Calu3 (cell line): ENCODE data around the gene JAZF1. TPM values are rescaled to one million over a fixed set of nuclear protein-coding genes. Genes with fewer than 3 reads are reported as not detected.
A peak's percentile ranks its signal among the peaks of the same experiment; 100 is the strongest.

ENCODE experiments used
- BruUV-seq: library from RNA; stranded (reverse); fragments of 400-500 nt; replicated peaks from 2 replicates; lab custom pipeline; 2021; lab: Mats Ljungman, UMichigan
- CTCF ChIA-PET: fragments of 300-600 bp; sonication (Branson Sonifier 250); formaldehyde crosslinking; loops from one replicate; lab custom pipeline; 2022; ENCODE audit warnings: antibody characterized with exemption; lab: Charles Lee
- DNase-seq: peaks from one replicate; pipeline ENCODE4 v3.0.0; 2022
- H3K27ac Mint-ChIP-seq: one replicate; pipeline ENCODE4 v1.8.0; 2022; ENCODE audit warnings: mixed read lengths; ENCODE audit not compliant: unreplicated experiment
- H3K27me3 Mint-ChIP-seq: one replicate; pipeline ENCODE4 v1.8.0; 2022; ENCODE audit warnings: mixed read lengths; ENCODE audit not compliant: unreplicated experiment
- H3K36me3 Mint-ChIP-seq: one replicate; pipeline ENCODE4 v1.8.0; 2022; ENCODE audit warnings: mild to moderate bottlenecking, moderate library complexity, mixed read lengths; ENCODE audit not compliant: insufficient read depth, unreplicated experiment
- H3K4me1 Mint-ChIP-seq: one replicate; pipeline ENCODE4 v1.8.0; 2022; ENCODE audit warnings: mild to moderate bottlenecking, low read depth, mixed read lengths; ENCODE audit not compliant: unreplicated experiment
- H3K4me3 Mint-ChIP-seq: one replicate; pipeline ENCODE4 v1.8.0; 2022; ENCODE audit warnings: mild to moderate bottlenecking, low read depth, moderate library complexity, mixed read lengths; ENCODE audit not compliant: unreplicated experiment
- H3K9me3 Mint-ChIP-seq: one replicate; pipeline ENCODE4 v1.8.0; 2022; ENCODE audit warnings: low read depth, mixed read lengths; ENCODE audit not compliant: unreplicated experiment
- intact Hi-C: fragments of 100-400 bp; cut with micrococcal nuclease; formaldehyde crosslinking; loops from one replicate; pipeline ENCODE4 v1.10.0; 2022; ENCODE audit not compliant: unreplicated experiment
- total RNA-seq: library from RNA; stranded (reverse); gene quantifications from 2 replicates; pipeline ENCODE4 v1.2.3, GENCODE V29; 2022
- TF ChIP-seq, protein P1 (sequence below): fragments of 200-600 bp; IDR thresholded peaks from one replicate; pipeline ENCODE4 v1.8.0; 2022; ENCODE audit warnings: antibody characterized with exemption; ENCODE audit not compliant: unreplicated experiment

JAZF1 gene
- total RNA-seq, 1 experiment from 2014 or later, result 10.7 TPM

DNA sequence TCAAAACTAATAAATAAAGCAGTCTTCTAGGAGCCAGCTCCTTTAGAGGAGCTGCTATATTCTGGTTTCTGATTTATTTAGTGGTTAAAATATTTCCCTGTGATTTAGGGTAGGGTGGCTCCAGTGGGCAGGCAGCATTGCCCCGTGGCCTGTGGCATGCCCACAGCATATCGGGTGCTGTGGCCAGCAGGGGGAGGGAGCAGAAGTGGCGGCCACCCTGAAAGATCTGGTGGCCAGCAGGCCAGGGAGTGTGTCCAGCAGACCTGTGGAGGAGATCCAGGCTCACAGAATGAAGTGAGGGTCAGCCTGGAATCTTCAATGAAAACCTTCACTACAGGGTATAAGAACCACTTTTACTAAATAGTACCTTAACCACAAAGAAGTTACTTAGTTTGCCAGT, 251.5 kb downstream of the JAZF1 start:
- Mint-ChIP-seq H3K27ac (no peak overlapping the region), H3K36me3 (no peaks in the 10 kb centered on the region), H3K27me3 (no peaks in the 10 kb centered on the region), H3K4me3 (no peak overlapping the region), H3K4me1 (no peaks in the 10 kb centered on the region), H3K9me3 (no peaks in the 10 kb centered on the region)
- DNase-seq, result no peak
- no TSS peak for BruUV-seq
- intact Hi-C loops, result loop anchor here (10.0 kb wide), 2 partner anchors 154 to 324 kb away; no protein-coding TSS in a partner anchor
- TF ChIP-seq, protein P1, sequence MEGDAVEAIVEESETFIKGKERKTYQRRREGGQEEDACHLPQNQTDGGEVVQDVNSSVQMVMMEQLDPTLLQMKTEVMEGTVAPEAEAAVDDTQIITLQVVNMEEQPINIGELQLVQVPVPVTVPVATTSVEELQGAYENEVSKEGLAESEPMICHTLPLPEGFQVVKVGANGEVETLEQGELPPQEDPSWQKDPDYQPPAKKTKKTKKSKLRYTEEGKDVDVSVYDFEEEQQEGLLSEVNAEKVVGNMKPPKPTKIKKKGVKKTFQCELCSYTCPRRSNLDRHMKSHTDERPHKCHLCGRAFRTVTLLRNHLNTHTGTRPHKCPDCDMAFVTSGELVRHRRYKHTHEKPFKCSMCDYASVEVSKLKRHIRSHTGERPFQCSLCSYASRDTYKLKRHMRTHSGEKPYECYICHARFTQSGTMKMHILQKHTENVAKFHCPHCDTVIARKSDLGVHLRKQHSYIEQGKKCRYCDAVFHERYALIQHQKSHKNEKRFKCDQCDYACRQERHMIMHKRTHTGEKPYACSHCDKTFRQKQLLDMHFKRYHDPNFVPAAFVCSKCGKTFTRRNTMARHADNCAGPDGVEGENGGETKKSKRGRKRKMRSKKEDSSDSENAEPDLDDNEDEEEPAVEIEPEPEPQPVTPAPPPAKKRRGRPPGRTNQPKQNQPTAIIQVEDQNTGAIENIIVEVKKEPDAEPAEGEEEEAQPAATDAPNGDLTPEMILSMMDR, result peak; percentile 29
- CTCF ChIA-PET, result no interaction called here

DNA sequence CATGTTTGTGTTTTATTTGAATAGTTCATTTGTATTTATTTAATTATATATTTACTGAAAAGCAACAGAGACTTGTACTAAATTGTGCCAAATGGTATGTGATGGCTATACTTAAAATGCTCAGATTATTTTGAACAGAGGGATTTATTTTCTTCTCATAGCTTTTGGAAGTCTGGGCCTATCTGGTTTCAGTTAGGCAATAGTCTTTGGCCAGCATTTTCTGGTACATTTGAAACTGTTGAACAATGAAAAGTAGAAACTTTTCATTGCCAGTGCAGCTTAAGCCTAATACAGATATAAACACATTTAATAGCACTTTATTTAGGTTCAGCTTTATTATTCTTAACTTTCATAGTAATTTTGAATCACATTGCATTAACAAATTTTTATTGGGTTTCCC, 252.6 kb downstream of the JAZF1 start:
- CTCF ChIA-PET, result no interaction called here

DNA sequence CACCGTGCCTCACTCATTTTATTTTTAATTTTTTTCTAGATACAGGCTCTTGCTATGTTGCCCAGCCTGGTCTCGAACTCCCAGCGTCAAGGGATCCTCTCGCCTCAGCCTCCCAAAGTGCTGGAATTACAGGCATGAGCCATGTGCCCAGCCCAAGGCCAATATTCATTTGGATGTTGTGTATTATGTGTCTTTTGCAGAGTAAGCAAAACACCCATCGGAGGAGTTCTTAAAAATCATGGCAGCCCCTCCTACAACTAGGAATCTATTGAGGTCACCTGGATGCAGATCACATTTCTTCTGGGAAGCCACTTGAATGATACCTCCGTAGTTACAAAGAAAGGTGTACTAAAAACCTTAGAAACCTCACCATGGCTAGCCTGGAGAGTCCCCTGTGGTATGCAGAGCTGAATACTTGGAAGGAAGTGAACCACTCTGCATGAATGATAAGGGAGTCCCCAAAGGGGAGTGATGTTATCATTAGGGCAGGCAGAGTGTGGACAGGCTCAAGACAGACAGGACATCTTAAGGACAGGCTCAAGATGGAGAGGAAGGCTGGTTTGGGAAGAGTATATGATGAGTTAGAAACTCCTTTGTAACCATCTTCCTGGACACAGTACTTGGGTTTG, 254.9 kb downstream of the JAZF1 start:
- Mint-ChIP-seq H3K4me3 (no peak overlapping the region), H3K4me1 (peaks cover 7% of the 10 kb centered on the region), H3K9me3 (no peaks in the 10 kb centered on the region), H3K27ac (no peak overlapping the region), H3K36me3 (no peaks in the 10 kb centered on the region), H3K27me3 (no peaks in the 10 kb centered on the region)
- TF ChIP-seq, protein P1, result no peak
- CTCF ChIA-PET, result no interaction called here
- intact Hi-C loops, result loop anchor here (10.0 kb wide), 2 partner anchors 151 to 321 kb away; no protein-coding TSS in a partner anchor
- DNase-seq, result no peak
- BruUV-seq, result no TSS peak

More for the DNA sequence above, 252.6 kb downstream of the JAZF1 start:
- H3K27ac Mint-ChIP-seq, result no peak overlapping the region
- TF ChIP-seq, protein P1, result no peak
- BruUV-seq, result no TSS peak
- H3K4me3 Mint-ChIP-seq, result no peak overlapping the region
- H3K4me1 Mint-ChIP-seq, result no peaks in the 10 kb centered on the region
- no peaks in the 10 kb centered on the region for H3K36me3 Mint-ChIP-seq
- no peaks in the 10 kb centered on the region for H3K9me3 Mint-ChIP-seq
- intact Hi-C loops, result loop anchor here (10.0 kb wide), 2 partner anchors 153 to 323 kb away; no protein-coding TSS in a partner anchor
- DNase-seq, result no peak
- H3K27me3 Mint-ChIP-seq, result no peaks in the 10 kb centered on the region

DNA sequence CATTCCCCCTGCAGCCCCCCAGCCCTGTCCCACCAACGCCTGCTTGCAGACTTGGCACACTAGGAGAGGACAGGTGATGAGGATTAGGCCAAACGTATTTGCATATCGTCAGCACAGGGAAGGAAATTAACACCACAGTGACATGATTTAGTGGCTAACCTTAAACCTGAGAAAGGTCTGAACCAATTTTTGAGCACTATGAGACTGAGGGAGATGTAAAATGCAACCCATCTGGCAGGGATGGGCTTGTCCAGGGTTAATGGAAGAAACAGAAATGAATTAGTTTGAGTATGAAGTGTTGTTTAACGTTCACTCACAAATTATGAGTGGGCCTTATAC, 257.0 kb downstream of the JAZF1 start:
- Mint-ChIP-seq H3K36me3 (no peaks in the 10 kb centered on the region), H3K27me3 (no peaks in the 10 kb centered on the region), H3K9me3 (no peaks in the 10 kb centered on the region), H3K27ac (no peak overlapping the region), H3K4me1 (peaks cover 15% of the 10 kb centered on the region), H3K4me3 (no peak overlapping the region)
- no TSS peak for BruUV-seq
- CTCF ChIA-PET, result no interaction called here
- DNase-seq, result no peak
- TF ChIP-seq, protein P1, result no peak
- intact Hi-C loops, result loop anchor here (5.0 to 10.0 kb wide), 3 partner anchors 149 to 346 kb away; no protein-coding TSS in a partner anchor
